DMS79 (cell line): ENCODE measurements around the gene SNX19.

Source experiments
- DNase-seq: peaks from one replicate; lab custom pipeline; 2025; lab: John Stamatoyannopoulos, UW

Gene SNX19

GRCh38 chr11:130839981-130840666, 76.2 kb downstream of the SNX19 start:
- DNase-seq: no peak

- no peak for DNase-seq
Measured at GRCh38 chr11:130837194-130837593, 79.1 kb downstream of the SNX19 start.

- DNase-seq: no peak
Measured at GRCh38 chr11:130834886-130835285, 81.4 kb downstream of the SNX19 start.

- DNase-seq: no peak
Measured at GRCh38 chr11:130832566-130833425, 83.5 kb downstream of the SNX19 start.

- no peak for DNase-seq
Measured at GRCh38 chr11:130831976-130832375, 84.3 kb downstream of the SNX19 start.

- DNase-seq: no peak
Measured at GRCh38 chr11:130831506-130831905, 84.8 kb downstream of the SNX19 start.

- no peak for DNase-seq
Measured at GRCh38 chr11:130830566-130830965, 85.7 kb downstream of the SNX19 start.

GRCh38 chr11:130829920-130830511, 86.3 kb downstream of the SNX19 start:
- no peak for DNase-seq

GRCh38 chr11:130828741-130829140, 87.5 kb downstream of the SNX19 start:
- no peak for DNase-seq

- DNase-seq: no peak
Measured at GRCh38 chr11:130827451-130828377, 88.6 kb downstream of the SNX19 start.

- DNase-seq: no peak
Measured at GRCh38 chr11:130826572-130826971, 89.7 kb downstream of the SNX19 start.

GRCh38 chr11:130825983-130826382, 90.3 kb downstream of the SNX19 start:
- DNase-seq: no peak

GRCh38 chr11:130825561-130825960, 90.7 kb downstream of the SNX19 start:
- no peak for DNase-seq
